CD14-positive monocyte (primary cell): ENCODE measurements around the gene KRT13. TPM values are rescaled to one million over a fixed set of nuclear protein-coding genes. Genes with fewer than 3 reads are reported as not detected.
A peak's percentile ranks its signal among the peaks of the same experiment; 100 is the strongest.

Experiments
- DNase-seq, 3 donors: peaks; one replicate each; pipeline ENCODE4 v3.0.0-alpha.2; 2011 to 2022
- H2AFZ ChIP-seq: 2 replicates; pipeline ENCODE4 v1.6.0; 2012; ENCODE audit warnings: mild to moderate bottlenecking, low read depth, low read length, inconsistent platforms; ENCODE audit not compliant: insufficient read depth, poor library complexity, severe bottlenecking
- H3K27ac ChIP-seq, 2 donors: 1 replicate in 1 of 2; 2 replicates in 1 of 2; pipeline ENCODE4 v1.5.1; 2012 to 2013; ENCODE audit warnings: low read length in 2 of 2, control low read depth in 1 of 2, inconsistent platforms in 1 of 2, low read depth in 1 of 2, mild to moderate bottlenecking in 1 of 2
- H3K27me3 ChIP-seq, 2 donors: one replicate each; pipeline versions ENCODE4 v1.6.0 to v1.6.1; 2011 to 2013; ENCODE audit warnings: low read length in 2 of 2; ENCODE audit not compliant: control insufficient read depth in 2 of 2, insufficient read depth in 2 of 2
- H3K36me3 ChIP-seq, 2 donors: replicated peaks in 1 of 2; 1 replicate in 1 of 2; 2 replicates in 1 of 2; pipeline versions ENCODE4 v1.5.1 to v1.6.1; 2012 to 2013; ENCODE audit warnings: low read length in 2 of 2, control low read depth in 1 of 2, inconsistent platforms in 1 of 2, mild to moderate bottlenecking in 1 of 2; ENCODE audit not compliant: insufficient read depth in 2 of 2, control insufficient read depth in 1 of 2
- H3K4me1 ChIP-seq, 2 donors: 1 replicate in 1 of 2; 2 replicates in 1 of 2; pipeline versions ENCODE4 v1.5.1 to v1.6.1; 2012 to 2013; ENCODE audit warnings: low read length in 2 of 2, control low read depth in 1 of 2, inconsistent platforms in 1 of 2, mild to moderate bottlenecking in 1 of 2, moderate library complexity in 1 of 2; ENCODE audit not compliant: insufficient read depth in 2 of 2, control insufficient read depth in 1 of 2
- H3K4me2 ChIP-seq: replicated peaks from 2 replicates; pipeline ENCODE3; 2012; ENCODE audit warnings: low read length, moderate library complexity, mild to moderate bottlenecking; ENCODE audit not compliant: poor library complexity, severe bottlenecking; ENCODE audit errors: extremely low read depth
- H3K4me3 ChIP-seq, 3 experiments: fragments of 200-600 bp in 1 of 3; sonication (generic) in 1 of 3; replicated peaks in 1 of 3; 1 replicate in 2 of 3; 2 replicates in 1 of 3; pipeline ENCODE4 v1.5.1; 2011 to 2013; ENCODE audit warnings: low read length in 3 of 3, mild to moderate bottlenecking in 3 of 3, control low read depth in 2 of 3, low read depth in 2 of 3, inconsistent platforms in 1 of 3, moderate library complexity in 1 of 3
- H3K79me2 ChIP-seq: 2 replicates; pipeline ENCODE4 v1.6.0; 2012; ENCODE audit warnings: mild to moderate bottlenecking, control low read depth, inconsistent platforms, low read length, moderate library complexity; ENCODE audit not compliant: insufficient read depth
- H3K9ac ChIP-seq: 2 replicates; pipeline ENCODE4 v1.6.0; 2017; ENCODE audit warnings: low read length, mild to moderate bottlenecking; ENCODE audit not compliant: insufficient read depth, poor library complexity, severe bottlenecking
- H3K9me3 ChIP-seq, 2 donors: replicated peaks in 1 of 2; 1 replicate in 1 of 2; 2 replicates in 1 of 2; pipeline versions ENCODE4 v1.5.1 to v1.6.1; 2012 to 2013; ENCODE audit warnings: low read length in 2 of 2, control low read depth in 1 of 2; ENCODE audit not compliant: control insufficient read depth in 1 of 2, insufficient read depth in 1 of 2
- H4K20me1 ChIP-seq: 2 replicates; pipeline ENCODE4 v1.6.0; 2012; ENCODE audit warnings: mild to moderate bottlenecking, low read length, control low read depth, moderate library complexity; ENCODE audit not compliant: insufficient read depth
- H3K27ac Mint-ChIP-seq, 7 donors: one replicate each; pipeline ENCODE4 v1.8.0; 2020; ENCODE audit warnings: mild to moderate bottlenecking in 7 of 7, mixed read lengths in 7 of 7, moderate library complexity in 6 of 7, inconsistent platforms in 2 of 7
- H3K27me3 Mint-ChIP-seq, 3 donors: one replicate each; pipeline ENCODE4 v1.8.0; 2021 to 2022; ENCODE audit warnings: low read depth in 3 of 3, mild to moderate bottlenecking in 3 of 3, mixed read lengths in 3 of 3, moderate library complexity in 3 of 3, inconsistent platforms in 1 of 3
- H3K36me3 Mint-ChIP-seq, 2 donors: one replicate each; pipeline ENCODE4 v1.8.0; 2020; ENCODE audit warnings: mixed read lengths in 2 of 2, inconsistent platforms in 1 of 2, mild to moderate bottlenecking in 1 of 2
- H3K4me1 Mint-ChIP-seq: one replicate; pipeline ENCODE4 v1.8.0; 2020; ENCODE audit warnings: mild to moderate bottlenecking, mixed read lengths
- H3K4me3 Mint-ChIP-seq, 2 donors: one replicate each; pipeline ENCODE4 v1.8.0; 2020; ENCODE audit warnings: mild to moderate bottlenecking in 2 of 2, mixed read lengths in 2 of 2, moderate library complexity in 1 of 2
- H3K9me3 Mint-ChIP-seq, 7 donors: one replicate each; pipeline ENCODE4 v1.8.0; 2020 to 2022; ENCODE audit warnings: mixed read lengths in 7 of 7, mild to moderate bottlenecking in 6 of 7, moderate library complexity in 6 of 7, inconsistent platforms in 2 of 7
- CTCF ChIP-seq: fragments of 200-600 bp; IDR thresholded peaks from one replicate; pipeline ENCODE4 v1.8.0; 2022; ENCODE audit warnings: antibody characterized with exemption, mild to moderate bottlenecking
- WGBS: methylation state at CpG from one replicate; pipeline ENCODE4 v1.1.5; 2013; ENCODE audit warnings: missing lambda C conversion rate; ENCODE audit not compliant: insufficient coverage; 5-methylcytosine and 5-hydroxymethylcytosine counted together
- intact Hi-C, 2 donors: fragments of 100-400 bp; cut with micrococcal nuclease; formaldehyde crosslinking; loops; one replicate each; pipeline versions ENCODE4 v1.15.0 to v1.15.1; 2023
- polyA plus RNA-seq, 3 donors: library from polyadenylated mRNA; depleted of rRNA in 1 of 3; unstranded in 2 of 3; stranded (reverse) in 1 of 3; fragments of 300-500 nt in 2 of 3; fragments of >200 nt in 1 of 3; fragmentation: Illumina TruSeq in 2 of 3; gene quantifications; 1 replicate in 2 of 3; 2 replicates in 1 of 3; pipeline ENCODE4 v1.2.3, GENCODE V29; 2012 to 2021

Gene KRT13
- polyA plus RNA-seq, 3 donors, result not detected

- Mint-ChIP-seq H3K4me1 (peaks cover 9% of the 10 kb centered on the region), H3K36me3 (no peaks in the 10 kb centered on the region), H3K27me3 (peaks cover 6 to 11% (median 6%) of the 10 kb centered on the region in 3 donors), H3K27ac (peak within 1 kb of the TSS in 1 of 7 donors; percentile 74), H3K4me3 (no peak within 1 kb of the TSS), H3K9me3 (no peaks in the 10 kb centered on the region)
- H3K9me3 ChIP-seq, result no peaks in the 10 kb centered on the region
- TF ChIP-seq CTCF, result no peak
- no peaks in the 10 kb centered on the region for H3K36me3 ChIP-seq
- H4K20me1 ChIP-seq, result no peaks in the 10 kb centered on the region
- H3K4me3 ChIP-seq, result no peak within 1 kb of the TSS
- no peak within 1 kb of the TSS for H3K4me2 ChIP-seq
- H2AFZ ChIP-seq, result no peak within 1 kb of the TSS
- H3K4me1 ChIP-seq, result peaks cover 9 to 11% of the 10 kb centered on the region in 2 donors
- H3K9ac ChIP-seq, result no peak within 1 kb of the TSS
- H3K27ac ChIP-seq, result no peak within 1 kb of the TSS
- no peak for DNase-seq
- intact Hi-C loops, result no loop called here
- H3K79me2 ChIP-seq, result no peaks in the 10 kb centered on the region
- no peaks in the 10 kb centered on the region for H3K27me3 ChIP-seq
- WGBS, result 86% methylated on average over 7 of the region's 8 CpGs
Observed at GRCh38 chr17:41518789-41519449, 13.5 kb upstream of the KRT13 start, which contains the start of gene KRT15. KRT15 (minus strand) TSS chr17:41518890; CDS start chr17:41518827, 63 bp downstream.

GRCh38 chr17:41518031-41518430 is 12.6 kb upstream of the KRT13 start:
- intact Hi-C loops, result no loop called here
- no peaks in the 10 kb centered on the region for H4K20me1 ChIP-seq
- DNase-seq, result no peak
- Mint-ChIP-seq H3K4me3 (no peak overlapping the region), H3K27ac (no peak overlapping the region), H3K9me3 (no peaks in the 10 kb centered on the region), H3K36me3 (no peaks in the 10 kb centered on the region), H3K27me3 (peaks cover 4 to 8% (median 8%) of the 10 kb centered on the region in 3 donors), H3K4me1 (peaks cover 14% of the 10 kb centered on the region)
- no peak overlapping the region for H2AFZ ChIP-seq
- no peak overlapping the region for H3K27ac ChIP-seq
- no peaks in the 10 kb centered on the region for H3K9me3 ChIP-seq
- WGBS, result 100% methylated on average over 2 of the region's 3 CpGs
- H3K27me3 ChIP-seq, result no peaks in the 10 kb centered on the region
- H3K4me1 ChIP-seq, result peaks cover 17 to 20% of the 10 kb centered on the region in 2 donors
- H3K79me2 ChIP-seq, result no peaks in the 10 kb centered on the region
- TF ChIP-seq CTCF, result no peak
- no peaks in the 10 kb centered on the region for H3K36me3 ChIP-seq
- no peak overlapping the region for H3K4me2 ChIP-seq
- H3K9ac ChIP-seq, result no peak overlapping the region
- H3K4me3 ChIP-seq, result no peak overlapping the region
